ENCODE data around the gene HTRA3.

Gene HTRA3

DNA sequence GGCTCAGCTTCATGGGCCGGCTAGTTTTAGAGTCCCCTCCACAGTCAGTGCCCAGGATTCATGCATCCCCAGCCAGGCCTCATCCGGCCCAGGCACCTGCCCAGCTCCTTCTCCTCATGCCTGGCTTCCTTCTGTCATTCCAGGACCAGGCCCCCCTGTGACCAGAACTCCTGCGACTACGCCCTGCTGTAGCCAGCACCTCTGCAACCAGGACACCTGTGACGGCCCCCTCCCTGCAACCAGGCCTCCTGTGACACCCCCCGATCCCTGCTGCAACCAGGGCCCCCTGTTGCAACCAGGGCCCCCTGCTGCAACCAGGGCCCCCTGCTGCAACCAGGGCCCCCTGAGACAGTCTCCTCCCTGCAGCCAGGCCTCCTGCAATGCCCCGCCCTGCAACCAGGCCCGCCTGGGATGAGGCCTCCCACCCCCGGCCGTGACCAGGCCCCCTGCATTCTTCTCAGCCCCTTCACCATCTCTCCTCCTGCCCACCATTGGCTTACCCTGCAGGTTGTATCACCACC is 46.8 kb downstream of the HTRA3 start:
- DNase-seq = no peak

DNA sequence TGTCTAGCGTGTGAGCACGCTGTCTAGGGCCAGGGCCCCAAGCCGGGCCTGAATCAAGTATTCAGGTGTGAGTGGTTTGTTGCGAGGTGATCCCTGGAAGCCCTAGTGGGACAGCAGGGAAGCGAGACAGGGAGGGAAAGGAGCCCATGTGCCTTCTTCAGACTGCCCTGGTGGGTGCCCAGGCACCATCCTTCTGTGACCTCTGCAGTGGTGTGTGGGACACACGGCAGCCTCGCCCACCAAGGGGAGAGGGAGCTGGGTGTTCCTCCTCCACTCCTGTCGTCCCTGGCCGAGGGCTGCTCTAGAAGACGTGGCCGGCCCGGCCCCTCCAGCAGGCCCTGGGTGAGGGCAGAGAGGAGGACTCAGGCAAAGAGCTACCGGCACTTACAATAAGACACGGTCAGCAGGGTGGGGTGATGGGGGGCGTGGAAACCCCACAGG is 47.4 kb downstream of the HTRA3 start:
- DNase-seq = no peak

GRCh38 chr4:8317474-8317873 is 47.9 kb downstream of the HTRA3 start:
- DNase-seq = no peak

GRCh38 chr4:8318509-8318908 is 49.0 kb downstream of the HTRA3 start:
- no peak for DNase-seq

GRCh38 chr4:8319061-8319460 is 49.5 kb downstream of the HTRA3 start:
- no peak for DNase-seq

DNA sequence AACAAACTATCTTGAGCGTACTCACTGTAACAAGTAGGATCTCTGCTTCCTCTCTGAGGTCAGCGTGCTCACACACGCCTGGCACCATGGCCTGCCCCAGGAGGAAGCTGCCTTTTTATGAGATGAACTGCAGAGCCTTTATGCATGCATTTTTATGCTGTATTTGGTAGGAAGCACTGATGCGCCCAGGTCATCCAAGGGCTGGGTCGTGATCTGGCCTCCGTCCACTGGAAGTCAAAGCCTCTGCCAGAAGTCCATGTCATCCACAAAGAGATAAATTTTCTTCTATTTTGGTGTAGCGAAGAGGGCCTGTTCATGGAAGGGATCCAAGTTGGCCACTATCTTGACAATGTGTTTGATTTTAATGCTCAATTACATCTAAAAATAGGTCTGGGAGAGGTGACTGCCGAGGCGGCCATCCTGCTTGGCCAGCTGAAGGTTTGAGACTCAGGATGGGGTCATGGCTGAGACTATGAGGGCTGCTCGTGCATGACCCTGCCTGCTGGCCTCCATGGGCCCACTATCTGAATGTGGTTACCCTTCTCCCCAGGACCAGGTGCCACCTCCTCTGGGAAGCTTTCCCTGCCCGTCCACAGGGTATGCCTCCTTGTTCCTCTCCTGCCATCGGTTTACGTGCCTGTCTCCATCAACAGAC is 50.3 kb downstream of the HTRA3 start:
- no peak for DNase-seq

DNA sequence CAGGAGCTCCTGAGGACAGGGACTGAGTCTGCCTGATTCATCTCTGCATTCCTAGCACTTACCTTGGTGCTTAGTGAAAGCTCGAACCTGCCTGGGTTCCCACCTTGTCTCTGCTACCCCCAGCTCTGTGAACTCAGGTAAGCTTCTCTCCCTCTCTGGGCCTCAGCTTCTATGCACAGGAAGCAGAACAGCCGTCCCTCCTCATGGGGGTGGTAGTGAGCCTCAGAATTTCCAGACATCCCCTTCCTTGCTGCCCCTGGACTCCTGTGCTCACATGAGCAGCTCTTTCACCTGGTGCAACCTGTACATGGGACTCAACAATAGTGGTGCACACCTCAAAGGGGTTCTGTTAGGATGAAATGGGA is 50.8 kb downstream of the HTRA3 start:
- DNase-seq = no peak

GRCh38 chr4:8321220-8321619 is 51.7 kb downstream of the HTRA3 start:
- no peak for DNase-seq

GRCh38 chr4:8321771-8322170 is 52.2 kb downstream of the HTRA3 start:
- DNase-seq = no peak

DNA sequence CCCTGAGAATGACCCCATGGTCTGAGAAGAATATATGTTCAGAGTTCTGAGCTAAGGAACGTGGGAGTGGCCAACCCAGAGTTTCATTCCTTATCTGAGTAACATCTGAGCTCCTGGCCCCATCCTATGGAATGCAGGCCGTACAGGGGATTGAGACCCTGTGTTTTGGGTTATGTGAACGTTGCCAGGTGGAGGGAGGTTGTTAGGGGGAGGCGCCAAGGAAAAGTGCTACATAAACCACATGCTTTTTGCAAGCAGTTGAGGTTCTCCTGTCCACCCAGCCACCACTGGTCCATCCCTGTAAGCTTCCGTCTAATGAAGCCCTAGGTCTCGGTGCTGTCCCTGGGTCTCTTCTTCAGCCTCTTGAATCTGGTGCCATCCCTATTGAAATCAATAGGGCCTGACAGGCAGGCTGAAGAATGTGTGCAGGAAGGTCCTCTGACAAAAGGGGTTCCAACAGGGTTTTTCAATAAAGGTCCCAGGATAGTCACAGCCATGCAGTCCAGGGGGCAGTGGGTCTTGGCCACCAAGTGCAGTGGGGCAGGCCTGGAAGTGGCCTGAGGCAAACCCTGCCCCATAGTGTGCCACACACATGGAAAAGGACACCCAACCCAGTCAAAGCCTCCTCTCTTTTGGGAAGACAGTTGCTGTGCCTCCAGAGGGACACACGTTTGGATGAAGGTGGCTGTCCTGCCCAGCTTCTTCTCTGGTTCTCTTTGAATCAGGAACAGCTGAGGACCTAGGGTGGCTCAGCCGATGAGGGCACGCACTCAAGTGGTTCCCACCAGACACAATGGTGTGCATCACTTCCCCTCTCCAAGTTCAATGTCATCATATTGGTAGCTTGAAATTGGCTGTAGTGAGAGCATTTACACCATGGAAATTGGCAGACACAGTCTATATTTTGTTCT is 53.5 kb downstream of the HTRA3 start:
- no peak for DNase-seq

GRCh38 chr4:8323947-8324555 is 54.5 kb downstream of the HTRA3 start:
- no peak for DNase-seq

DNA sequence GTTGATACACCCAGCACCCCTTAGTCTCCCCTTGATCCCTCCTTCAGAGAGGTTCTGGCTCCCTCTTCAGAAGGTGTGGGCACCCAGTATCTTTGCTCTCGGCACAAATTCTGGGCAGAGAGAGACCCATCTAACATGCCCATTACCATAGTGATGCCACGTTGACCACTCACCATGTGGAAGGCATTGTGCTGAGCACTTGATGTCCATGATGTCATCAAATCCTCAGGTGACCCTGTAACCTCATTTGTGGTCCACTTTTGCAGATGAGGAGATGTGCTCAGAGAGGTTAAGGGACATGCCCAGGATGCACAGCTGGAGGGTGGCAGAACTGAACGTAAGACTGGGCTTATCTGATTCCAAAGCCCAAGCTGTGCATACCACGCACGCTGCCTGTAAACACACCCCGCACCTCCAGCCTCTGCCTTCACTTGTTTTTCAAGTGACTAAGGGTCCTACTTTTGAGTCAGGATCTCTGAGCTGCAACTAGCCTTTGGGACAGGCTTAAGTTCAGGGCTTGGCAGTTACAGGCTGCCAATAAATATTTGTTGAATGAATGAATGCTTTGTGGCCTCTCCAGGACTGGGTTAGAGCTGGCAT is 55.2 kb downstream of the HTRA3 start:
- no peak for DNase-seq

GRCh38 chr4:8325291-8325973 is 55.9 kb downstream of the HTRA3 start:
- no peak for DNase-seq

- no peak for DNase-seq
Measured at GRCh38 chr4:8326206-8326605, 56.7 kb downstream of the HTRA3 start.

DNA sequence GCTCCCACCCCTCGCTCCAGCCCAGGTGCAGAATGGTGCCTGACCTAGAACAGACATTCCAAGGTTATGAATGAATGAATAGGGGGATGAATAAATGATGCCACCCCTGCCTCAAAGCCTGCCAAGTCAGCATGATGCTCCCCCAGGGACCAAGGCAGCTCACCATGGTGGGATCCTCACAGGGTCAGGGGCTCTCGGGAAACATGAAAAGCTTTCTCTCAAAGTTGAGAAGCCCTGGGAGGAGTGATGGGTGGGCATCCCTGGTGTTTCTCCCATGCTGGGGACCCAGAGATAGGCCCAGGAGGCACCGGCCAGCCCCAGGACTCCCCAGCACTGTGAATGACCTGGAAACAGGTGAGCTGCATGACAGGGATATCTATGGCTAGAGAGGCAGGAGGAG is 58.9 kb downstream of the HTRA3 start:
- no peak for DNase-seq

DNA sequence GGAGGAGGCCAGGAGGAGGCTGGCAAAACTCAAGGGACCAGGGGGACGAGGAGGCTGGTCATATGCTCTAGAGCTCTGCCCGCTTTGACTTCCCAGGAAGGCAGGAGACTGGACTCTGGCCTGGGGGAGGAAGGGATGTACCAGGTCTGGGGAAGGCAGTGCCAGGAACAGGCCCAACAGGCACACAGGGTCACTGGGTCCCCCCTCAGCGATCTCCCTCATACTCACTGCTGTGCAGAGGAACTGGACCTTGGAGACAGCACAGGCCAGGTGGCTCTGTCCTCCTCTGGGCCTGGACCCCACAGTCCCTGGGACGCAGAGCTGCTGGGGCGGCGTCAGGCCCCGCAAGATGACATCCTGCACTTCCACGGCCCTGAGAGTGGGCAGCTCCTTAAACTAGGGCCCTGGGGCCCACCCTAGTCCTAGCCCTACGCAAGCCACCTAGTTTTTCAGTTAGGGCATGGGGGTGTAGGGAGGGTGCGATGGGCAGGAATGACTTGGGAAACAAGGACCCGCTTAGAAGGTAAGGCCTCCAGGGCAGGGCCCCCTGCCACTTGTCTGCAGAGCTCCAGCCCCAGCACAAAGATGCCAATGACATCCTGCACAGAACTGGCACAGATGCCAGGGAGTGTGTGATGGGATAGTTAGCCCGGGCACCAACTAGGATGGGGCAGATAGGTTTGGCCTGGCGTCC is 59.5 kb downstream of the HTRA3 start:
- DNase-seq = no peak

- DNase-seq = no peak
Measured at GRCh38 chr4:8329560-8329858, 60.0 kb downstream of the HTRA3 start.

DNA sequence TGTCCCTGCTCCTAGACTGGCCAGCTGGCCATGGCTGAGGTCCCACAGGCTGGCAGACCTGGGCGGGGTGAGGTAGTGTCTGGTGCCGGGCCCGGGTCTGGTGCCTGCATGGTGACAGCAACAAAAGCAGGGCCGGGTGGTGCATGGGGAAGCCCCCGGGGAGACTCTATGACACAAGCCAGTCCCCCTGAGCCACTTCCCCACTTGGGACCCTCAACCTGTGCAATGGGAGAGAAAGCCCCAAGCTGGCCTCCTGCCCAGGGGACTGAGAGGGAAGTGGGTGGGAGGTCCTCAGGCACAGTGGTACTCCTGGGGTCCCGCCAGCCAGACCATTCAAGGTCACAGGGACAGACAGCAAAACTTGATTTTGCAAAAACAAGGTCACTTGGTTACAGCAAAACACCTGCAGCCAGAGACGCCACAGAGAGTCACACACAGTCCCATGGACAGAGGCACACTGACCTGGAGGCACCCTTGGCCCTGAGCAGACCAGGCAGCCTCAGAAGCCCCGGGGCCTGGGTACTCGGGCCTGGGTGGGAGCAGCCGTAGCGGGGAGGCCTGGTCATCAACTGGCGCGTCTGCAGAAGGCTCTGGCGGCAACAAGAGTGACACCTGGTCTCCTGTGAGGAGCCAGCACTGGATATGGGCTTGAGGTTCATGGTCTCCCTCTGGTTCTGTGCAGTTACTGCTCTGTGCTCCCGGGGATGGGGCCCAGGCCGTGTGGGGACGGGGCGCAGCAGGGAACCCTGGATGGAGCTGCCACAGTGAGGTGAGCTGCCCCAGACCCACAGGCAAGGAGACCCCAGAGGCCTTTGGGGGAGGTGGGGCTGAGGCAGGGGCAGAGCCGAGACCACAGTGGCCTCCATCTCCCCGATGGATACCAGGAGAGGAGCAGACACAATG is 60.6 kb downstream of the HTRA3 start:
- DNase-seq = no peak

DNA sequence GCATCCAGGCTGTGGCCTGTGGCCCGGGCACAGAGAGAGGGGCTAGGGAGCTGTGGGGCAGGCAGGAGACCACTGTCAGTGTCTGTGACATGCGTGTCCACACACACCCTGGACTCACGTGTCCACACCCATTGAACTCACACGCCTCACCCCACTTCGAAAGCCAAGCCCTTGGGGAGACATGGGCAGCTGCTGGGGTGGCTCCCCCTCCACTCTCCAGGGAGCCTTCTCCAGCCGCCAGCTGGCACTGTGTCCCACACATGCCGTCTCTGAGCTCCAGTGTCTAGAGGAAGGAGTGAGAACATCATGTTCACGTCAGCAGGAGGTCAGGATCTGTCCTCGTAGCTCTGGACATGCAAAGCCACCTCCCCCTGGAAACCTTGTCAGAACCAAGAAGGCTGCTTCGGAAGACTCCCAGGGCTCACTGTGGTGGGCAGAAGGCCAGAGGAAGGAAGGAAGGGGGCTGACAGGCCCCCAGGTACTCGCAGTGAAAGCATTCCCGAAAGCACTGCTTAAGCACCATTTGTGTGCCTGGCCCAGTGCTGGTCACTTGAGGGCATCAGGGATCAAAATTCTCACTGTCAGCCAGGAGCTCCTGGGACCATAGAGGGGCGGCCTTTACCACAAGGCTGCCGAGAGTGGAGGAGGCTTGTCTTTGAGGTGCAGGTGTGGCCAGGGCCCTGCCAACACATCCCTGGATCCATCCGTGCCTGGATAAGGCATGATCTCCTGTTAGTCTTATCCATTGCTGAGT is 61.4 kb downstream of the HTRA3 start:
- DNase-seq = no peak

- no peak for DNase-seq
Measured at GRCh38 chr4:8331575-8331955, 62.0 kb downstream of the HTRA3 start.

Measured in activated T-cell treated with anti-CD3 and anti-CD28 coated beads, Interleukin-2, amount 50 U/mL, for 48 hours (primary cell).